ENCODE data around the gene DAZAP1. TPM values are rescaled to one million over a fixed set of nuclear protein-coding genes. Genes with fewer than 3 reads are reported as not detected.
"Not testable (repeated sequence)": the region's sequence is repeated elsewhere in the genome, so short reads cannot be mapped to it uniquely, and the experiment has no call there.

Gene DAZAP1
- total and polyA plus RNA-seq, 2 experiments from 2014 or later: 11.0 to 56.6 TPM

DNA sequence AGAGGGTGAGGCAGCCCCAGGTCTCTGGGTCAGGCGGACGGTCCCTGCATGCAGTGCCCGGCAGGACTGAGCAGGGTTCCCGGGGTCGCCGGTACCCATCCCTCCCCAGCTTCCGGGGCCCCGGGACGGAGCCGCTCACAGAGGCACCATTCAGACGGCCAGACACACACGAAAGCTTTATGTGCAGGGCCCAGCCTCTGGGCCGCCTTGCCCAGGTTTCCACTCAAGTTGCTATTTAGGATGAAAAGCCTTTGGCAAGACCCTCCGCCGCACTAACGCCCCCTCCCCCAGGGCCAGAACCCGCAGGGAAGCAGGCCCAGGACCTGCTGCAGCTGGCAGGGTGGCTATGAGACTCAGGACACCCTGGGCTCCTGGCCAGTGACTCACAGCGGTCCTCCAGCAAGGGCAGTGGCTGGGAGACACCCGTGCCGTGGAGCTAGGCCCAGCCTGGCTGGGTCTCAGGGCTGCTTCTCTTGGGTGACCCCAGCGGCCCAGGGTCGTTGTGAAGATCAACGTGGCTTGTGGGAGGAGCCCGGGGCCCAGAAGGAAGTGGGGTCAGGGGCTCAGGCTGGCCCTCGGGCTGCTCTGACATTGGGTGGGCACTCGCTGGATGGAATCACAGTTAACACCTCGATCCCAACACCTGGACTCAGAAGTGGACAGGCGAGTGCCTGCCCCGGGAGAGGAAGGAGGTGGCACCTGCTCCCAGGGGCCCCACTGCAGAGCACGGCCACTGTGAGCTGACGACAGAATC is 66.8 kb downstream of the DAZAP1 start:
- Histone ChIP-seq H4K20me1 (ENCODE audit: insufficient read depth) (no peaks in the 10 kb centered on the region), H3K36me3 (ENCODE audit: low read depth) (no peaks in the 10 kb centered on the region), H3K79me2 (ENCODE audit: insufficient read depth) (peaks cover 28% of the 10 kb centered on the region), H3K4me1 (ENCODE audit: insufficient read depth) (no peaks in the 10 kb centered on the region), H3K27me3 (replicated peaks; ENCODE audit: insufficient read depth) (no peaks in the 10 kb centered on the region; the same call in 1 of the 2 replicates), H2AFZ (no peak overlapping the region), H3K4me2 (ENCODE audit: unreplicated experiment) (no peak overlapping the region), H3K9me3 (ENCODE audit: low read depth) (no peaks in the 10 kb centered on the region), H3K4me3 (no peak overlapping the region), H3K27ac (no peak overlapping the region), H3K9me2 (ENCODE audit: insufficient read depth) (no peaks in the 10 kb centered on the region), H3F3A (ENCODE audit: insufficient read depth) (no peaks in the 10 kb centered on the region), H3K9ac (no peak overlapping the region)
- no peak for TF ChIP-seq EZH2phosphoT487 (IDR thresholded peaks at IDR 0.05; ENCODE audit: insufficient read depth, low read depth)
- TF ChIP-seq EZH2 (IDR thresholded peaks at IDR 0.05; ENCODE audit: insufficient read depth, poor library complexity, severe bottlenecking): no peak
- 59 to 67% methylated on average over 30 to 31 of the region's 31 CpGs for WGBS, 2 experiments (ENCODE audit: low coverage in 1 of 2, low lambda C conversion rate in 2 of 2, missing lambda C conversion rate in 2 of 2)
- peak; percentile 69 for DNase-seq
- in situ Hi-C loops (cut with MboI): no loop called here

DNA sequence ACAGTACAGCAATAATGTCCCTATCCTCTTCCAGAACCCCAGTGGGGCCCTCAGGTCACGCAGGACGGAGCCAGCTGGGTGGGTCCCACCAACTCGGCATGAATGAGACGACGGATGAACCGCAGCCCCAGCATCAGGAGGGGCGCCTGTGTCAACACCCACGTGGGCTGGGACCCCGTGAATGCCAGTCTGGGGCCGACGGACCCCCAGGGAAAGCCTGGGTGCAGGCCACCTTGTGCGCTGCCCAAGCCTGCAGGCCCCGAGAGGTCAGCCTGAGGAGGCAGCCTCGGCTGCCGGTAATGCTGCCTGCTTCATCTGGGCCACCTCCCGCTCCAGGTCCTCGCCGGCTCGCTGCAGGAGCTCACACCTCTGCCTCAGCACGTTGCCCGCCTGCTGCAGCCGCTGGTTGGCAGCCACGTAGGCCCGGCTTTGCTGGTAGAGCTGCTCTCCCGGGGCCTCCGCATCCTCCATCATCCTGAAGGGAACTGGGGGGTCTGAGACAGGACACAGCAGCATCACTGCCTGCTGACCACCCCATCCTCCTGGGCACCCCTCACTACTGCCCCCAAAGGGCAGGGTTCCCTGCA is 67.5 kb downstream of the DAZAP1 start:
- no peak overlapping the region for H2AFZ ChIP-seq
- TF ChIP-seq EZH2 (IDR thresholded peaks at IDR 0.05; ENCODE audit: insufficient read depth, poor library complexity, severe bottlenecking): no peak
- TF ChIP-seq EZH2phosphoT487 (IDR thresholded peaks at IDR 0.05; ENCODE audit: insufficient read depth, low read depth): no peak
- no peak overlapping the region for H3K9ac ChIP-seq
- peaks cover 28% of the 10 kb centered on the region for H3K79me2 ChIP-seq (ENCODE audit: insufficient read depth)
- no peaks in the 10 kb centered on the region; the same call in 1 of the 2 replicates for H3K27me3 ChIP-seq (replicated peaks; ENCODE audit: insufficient read depth)
- no peaks in the 10 kb centered on the region for H3F3A ChIP-seq (ENCODE audit: insufficient read depth)
- 87 to 88% methylated on average over 24 of the region's 26 CpGs for WGBS, 2 experiments (ENCODE audit: low coverage in 1 of 2, low lambda C conversion rate in 2 of 2, missing lambda C conversion rate in 2 of 2)
- H3K9me2 ChIP-seq (ENCODE audit: insufficient read depth): no peaks in the 10 kb centered on the region
- no peak overlapping the region for H3K4me2 ChIP-seq (ENCODE audit: unreplicated experiment)
- no peak overlapping the region for H3K27ac ChIP-seq
- in situ Hi-C loops (cut with MboI): no loop called here
- H3K4me3 ChIP-seq: no peak overlapping the region
- DNase-seq: no peak
- H4K20me1 ChIP-seq (ENCODE audit: insufficient read depth): no peaks in the 10 kb centered on the region
- H3K36me3 ChIP-seq (ENCODE audit: low read depth): no peaks in the 10 kb centered on the region
- H3K4me1 ChIP-seq (ENCODE audit: insufficient read depth): no peaks in the 10 kb centered on the region
- no peaks in the 10 kb centered on the region for H3K9me3 ChIP-seq (ENCODE audit: low read depth)

DNA sequence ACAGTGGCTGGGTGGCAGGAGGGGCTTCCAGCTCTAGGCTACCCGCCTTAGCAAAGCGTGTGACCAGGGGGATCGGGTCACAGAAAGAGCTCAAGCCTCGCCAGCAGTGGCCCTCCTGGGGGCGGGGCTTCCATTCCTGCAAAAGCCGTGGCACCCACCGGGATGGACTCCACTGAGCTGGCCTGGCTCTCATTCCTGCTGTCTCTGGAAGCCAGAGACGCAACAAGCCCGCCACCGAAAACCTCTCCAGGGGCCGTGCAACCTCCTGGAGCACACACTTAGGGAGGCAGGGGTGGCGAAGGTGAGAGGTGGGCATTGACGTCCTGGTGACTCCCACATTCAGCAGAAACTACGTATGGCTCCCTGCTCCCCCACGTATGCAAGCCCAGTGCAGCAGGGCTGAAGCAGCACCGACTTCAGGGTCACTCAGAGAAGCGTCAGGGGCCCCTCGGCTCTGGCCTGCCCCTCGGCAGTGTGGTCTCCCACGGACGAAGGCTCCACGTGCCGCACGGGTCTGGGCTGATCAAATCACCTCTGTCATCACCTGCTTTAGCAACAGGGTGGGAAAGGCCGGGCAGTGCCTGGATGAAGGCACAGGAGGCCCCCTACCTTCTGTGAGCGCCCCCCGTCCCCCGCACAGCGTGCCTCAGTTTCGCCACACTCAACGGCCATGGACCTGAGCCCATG is 68.5 kb downstream of the DAZAP1 start:
- Histone ChIP-seq H2AFZ (no peak overlapping the region), H3K9me3 (ENCODE audit: low read depth) (no peaks in the 10 kb centered on the region), H3K9me2 (ENCODE audit: insufficient read depth) (no peaks in the 10 kb centered on the region), H3K4me2 (ENCODE audit: unreplicated experiment) (no peak overlapping the region), H3K27me3 (replicated peaks; ENCODE audit: insufficient read depth) (no peaks in the 10 kb centered on the region; the same call in 1 of the 2 replicates), H3K4me1 (ENCODE audit: insufficient read depth) (no peaks in the 10 kb centered on the region), H3K36me3 (ENCODE audit: low read depth) (no peaks in the 10 kb centered on the region), H3K4me3 (no peak overlapping the region), H4K20me1 (ENCODE audit: insufficient read depth) (no peaks in the 10 kb centered on the region), H3K9ac (no peak overlapping the region), H3K79me2 (ENCODE audit: insufficient read depth) (peaks cover 28% of the 10 kb centered on the region), H3K27ac (no peak overlapping the region), H3F3A (ENCODE audit: insufficient read depth) (no peaks in the 10 kb centered on the region)
- in situ Hi-C loops (cut with MboI): no loop called here
- WGBS, 2 experiments (ENCODE audit: low coverage in 1 of 2, low lambda C conversion rate in 2 of 2, missing lambda C conversion rate in 2 of 2): 91 to 92% methylated on average over 26 to 31 of the region's 31 CpGs
- no peak for DNase-seq
- TF ChIP-seq EZH2 (IDR thresholded peaks at IDR 0.05; ENCODE audit: insufficient read depth, poor library complexity, severe bottlenecking): no peak
- TF ChIP-seq EZH2phosphoT487 (IDR thresholded peaks at IDR 0.05; ENCODE audit: insufficient read depth, low read depth): no peak

DNA sequence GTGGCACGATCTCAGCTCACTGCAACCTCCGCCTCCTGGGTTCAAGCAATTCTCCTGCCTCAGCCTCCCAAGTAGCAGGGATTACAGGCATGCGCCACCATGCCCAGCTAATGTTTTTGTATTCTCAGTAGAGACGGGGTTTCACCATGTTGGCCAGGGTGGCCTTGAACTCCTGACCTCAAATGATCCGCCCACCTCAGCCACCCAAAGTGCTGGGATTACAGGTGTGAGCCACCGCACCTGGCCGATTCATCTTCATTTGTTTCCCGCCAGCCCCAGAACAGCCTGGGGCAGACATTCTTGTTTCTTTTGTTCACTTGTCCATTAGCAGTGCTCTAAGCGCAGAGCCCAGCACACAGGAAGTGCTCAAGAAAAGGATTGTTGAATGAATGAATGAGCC is 69.7 kb downstream of the DAZAP1 start:
- H3F3A ChIP-seq (ENCODE audit: insufficient read depth); in situ Hi-C loops (cut with MboI); H3K27ac ChIP-seq; H3K9ac ChIP-seq; H3K9me2 ChIP-seq (ENCODE audit: insufficient read depth); H3K4me3 ChIP-seq; H4K20me1 ChIP-seq (ENCODE audit: insufficient read depth); H3K4me1 ChIP-seq (ENCODE audit: insufficient read depth); H2AFZ ChIP-seq; H3K9me3 ChIP-seq (ENCODE audit: low read depth); H3K27me3 ChIP-seq (replicated peaks; ENCODE audit: insufficient read depth); H3K4me2 ChIP-seq (ENCODE audit: unreplicated experiment); DNase-seq; H3K36me3 ChIP-seq (ENCODE audit: low read depth): not testable (repeated sequence)
- H3K79me2 ChIP-seq (ENCODE audit: insufficient read depth): peaks cover 28% of the 10 kb centered on the region
- 91 to 94% methylated on average over 9 of the region's 9 CpGs for WGBS, 2 experiments (ENCODE audit: low coverage in 1 of 2, low lambda C conversion rate in 2 of 2, missing lambda C conversion rate in 2 of 2)
